HG03045 (cell line): Measurements from ENCODE around the gene AUTS2.

Experiments used
- ATAC-seq: cut with Tn5 transposase; IDR thresholded peaks from one replicate; pipeline ENCODE4 v1.9.1; 2021; ENCODE audit warnings: mild to moderate bottlenecking, moderate library complexity; ENCODE audit not compliant: unreplicated experiment

The AUTS2 gene

GRCh38 chr7:69683002-69683401 lies 84.7 kb downstream of the AUTS2 start:
- no peak for ATAC-seq

- no peak for ATAC-seq
Observed at GRCh38 chr7:69684369-69685292, 86.4 kb downstream of the AUTS2 start.

- no peak for ATAC-seq
Observed at GRCh38 chr7:69685293-69685631, 87.0 kb downstream of the AUTS2 start.

- no peak for ATAC-seq
Observed at GRCh38 chr7:69686366-69686765, 88.1 kb downstream of the AUTS2 start.

GRCh38 chr7:69687739-69688433 lies 89.6 kb downstream of the AUTS2 start:
- no peak for ATAC-seq

- ATAC-seq = no peak
Observed at GRCh38 chr7:69690329-69690728, 92.1 kb downstream of the AUTS2 start.

- ATAC-seq = no peak
Observed at GRCh38 chr7:69691327-69691726, 93.1 kb downstream of the AUTS2 start.

GRCh38 chr7:69691734-69692133 lies 93.5 kb downstream of the AUTS2 start:
- ATAC-seq = no peak

- ATAC-seq = no peak
Observed at GRCh38 chr7:69692611-69693010, 94.3 kb downstream of the AUTS2 start.

- no peak for ATAC-seq
Observed at GRCh38 chr7:69693042-69693441, 94.8 kb downstream of the AUTS2 start.

GRCh38 chr7:69696054-69696591 lies 97.8 kb downstream of the AUTS2 start:
- ATAC-seq = peak; percentile 89

- no peak for ATAC-seq
Observed at GRCh38 chr7:69696686-69697685, 98.7 kb downstream of the AUTS2 start.

- no peak for ATAC-seq
Observed at GRCh38 chr7:69698109-69698825, 100.0 kb downstream of the AUTS2 start.

- no peak for ATAC-seq
Observed at GRCh38 chr7:69699931-69700330, 101.7 kb downstream of the AUTS2 start.

- no peak for ATAC-seq
Observed at GRCh38 chr7:69700331-69700730, 102.1 kb downstream of the AUTS2 start.

- no peak for ATAC-seq
Observed at GRCh38 chr7:69701288-69701687, 103.0 kb downstream of the AUTS2 start.

GRCh38 chr7:69702357-69702756 lies 104.1 kb downstream of the AUTS2 start:
- ATAC-seq = no peak

- no peak for ATAC-seq
Observed at GRCh38 chr7:69703099-69703498, 104.8 kb downstream of the AUTS2 start.

GRCh38 chr7:69706070-69706469 lies 107.8 kb downstream of the AUTS2 start:
- no peak for ATAC-seq

GRCh38 chr7:69708857-69709256 lies 110.6 kb downstream of the AUTS2 start:
- no peak for ATAC-seq
